GM19467 (cell line): ENCODE results near the gene TGFB2.

Experiments used
- ATAC-seq: cut with Tn5 transposase; IDR thresholded peaks from one replicate; pipeline ENCODE4 v1.9.1; 2021; ENCODE audit warnings: mild to moderate bottlenecking, moderate library complexity; ENCODE audit not compliant: unreplicated experiment

Gene TGFB2

GRCh38 chr1:218384581-218384993 is 39.5 kb downstream of the TGFB2 start:
- ATAC-seq: no peak

GRCh38 chr1:218388591-218388990 is 43.5 kb downstream of the TGFB2 start:
- ATAC-seq: no peak

- ATAC-seq: no peak
Observed at GRCh38 chr1:218390618-218391017, 45.5 kb downstream of the TGFB2 start.

- no peak for ATAC-seq
Observed at GRCh38 chr1:218392780-218393179, 47.6 kb downstream of the TGFB2 start.

GRCh38 chr1:218394416-218394815 is 49.3 kb downstream of the TGFB2 start:
- no peak for ATAC-seq

- ATAC-seq: no peak
Observed at GRCh38 chr1:218394989-218395388, 49.9 kb downstream of the TGFB2 start.

GRCh38 chr1:218395916-218396315 is 50.8 kb downstream of the TGFB2 start:
- ATAC-seq: no peak

- ATAC-seq: no peak
Observed at GRCh38 chr1:218397752-218398339, 52.7 kb downstream of the TGFB2 start.

- ATAC-seq: no peak
Observed at GRCh38 chr1:218400624-218401023, 55.5 kb downstream of the TGFB2 start.

GRCh38 chr1:218401441-218401997 is 56.4 kb downstream of the TGFB2 start:
- ATAC-seq: no peak

- no peak for ATAC-seq
Observed at GRCh38 chr1:218401998-218402785, 57.1 kb downstream of the TGFB2 start.

GRCh38 chr1:218402786-218403120 is 57.6 kb downstream of the TGFB2 start:
- ATAC-seq: no peak

- ATAC-seq: no peak
Observed at GRCh38 chr1:218403300-218403699, 58.2 kb downstream of the TGFB2 start.

GRCh38 chr1:218407630-218408029 is 62.5 kb downstream of the TGFB2 start:
- ATAC-seq: no peak

- ATAC-seq: no peak
Observed at GRCh38 chr1:218408135-218408534, 63.0 kb downstream of the TGFB2 start.

- ATAC-seq: no peak
Observed at GRCh38 chr1:218408942-218409341, 63.8 kb downstream of the TGFB2 start.

- ATAC-seq: no peak
Observed at GRCh38 chr1:218409946-218410510, 64.9 kb downstream of the TGFB2 start.

- no peak for ATAC-seq
Observed at GRCh38 chr1:218411101-218411500, 66.0 kb downstream of the TGFB2 start.

- ATAC-seq: no peak
Observed at GRCh38 chr1:218412171-218412570, 67.0 kb downstream of the TGFB2 start.

- no peak for ATAC-seq
Observed at GRCh38 chr1:218413179-218413578, 68.0 kb downstream of the TGFB2 start.

GRCh38 chr1:218414060-218414728 is 69.1 kb downstream of the TGFB2 start:
- no peak for ATAC-seq

GRCh38 chr1:218415726-218416125 is 70.6 kb downstream of the TGFB2 start:
- ATAC-seq: no peak
